ACHN (cell line): ENCODE data around the gene THRB.
A peak's percentile ranks its signal among the peaks of the same experiment; 100 is the strongest.

Experiments
- DNase-seq: peaks from one replicate; pipeline ENCODE4 v3.0.0-alpha.2; 2015
- in situ Hi-C: cut with HindIII; loops from 2 replicates; pipeline ENCODE4 v1.10.0; 2017; ENCODE audit warnings: low sequenced_read_pairs, low pct_ligation_motif_present, low pct_unique_long_range_greater_than_20kb

THRB gene

GRCh38 chr3:24494618-24495325, at the start of gene THRB:
TSS of gene THRB (minus strand) at chr3:24494850.
- peak; percentile 57 for DNase-seq
- in situ Hi-C loops: no loop called here

- no peak for DNase-seq
- in situ Hi-C loops: no loop called here
Measured at GRCh38 chr3:24541935-24542334, 47.3 kb upstream of the THRB start.

GRCh38 chr3:24540821-24541220, 46.2 kb upstream of the THRB start:
- no peak for DNase-seq

GRCh38 chr3:24539699-24540098, 45.0 kb upstream of the THRB start:
- no peak for DNase-seq
- in situ Hi-C loops: no loop called here

More at GRCh38 chr3:24540821-24541220, 46.2 kb upstream of the THRB start:
- in situ Hi-C loops: no loop called here

- in situ Hi-C loops: no loop called here
- no peak for DNase-seq
Measured at GRCh38 chr3:24538891-24539290, 44.2 kb upstream of the THRB start.

GRCh38 chr3:24533561-24534193, 39.0 kb upstream of the THRB start:
- no peak for DNase-seq
- in situ Hi-C loops: no loop called here

GRCh38 chr3:24530471-24530870, 35.8 kb upstream of the THRB start:
- in situ Hi-C loops: no loop called here
- DNase-seq: no peak

- DNase-seq: no peak
- in situ Hi-C loops: no loop called here
Measured at GRCh38 chr3:24529210-24529609, 34.6 kb upstream of the THRB start.

- in situ Hi-C loops: no loop called here
- no peak for DNase-seq
Measured at GRCh38 chr3:24526640-24527212, 32.1 kb upstream of the THRB start.

GRCh38 chr3:24525557-24525956, 30.9 kb upstream of the THRB start:
- in situ Hi-C loops: no loop called here

GRCh38 chr3:24525022-24525421, 30.4 kb upstream of the THRB start:
- DNase-seq: no peak
- in situ Hi-C loops: no loop called here

More at GRCh38 chr3:24525557-24525956, 30.9 kb upstream of the THRB start:
- DNase-seq: no peak

- in situ Hi-C loops: no loop called here
Measured at GRCh38 chr3:24523988-24524727, 29.5 kb upstream of the THRB start.

GRCh38 chr3:24523215-24523614, 28.6 kb upstream of the THRB start:
- in situ Hi-C loops: no loop called here
- DNase-seq: no peak

More at GRCh38 chr3:24523988-24524727, 29.5 kb upstream of the THRB start:
- DNase-seq: no peak

- no peak for DNase-seq
- in situ Hi-C loops: no loop called here
Measured at GRCh38 chr3:24522146-24522579, 27.5 kb upstream of the THRB start.

- in situ Hi-C loops: no loop called here
- DNase-seq: peak; percentile 31
Measured at GRCh38 chr3:24521420-24522145, 26.9 kb upstream of the THRB start.

GRCh38 chr3:24520976-24521419, 26.3 kb upstream of the THRB start:
- DNase-seq: no peak

GRCh38 chr3:24520101-24520495, 25.4 kb upstream of the THRB start:
- DNase-seq: no peak
- in situ Hi-C loops: no loop called here

More at GRCh38 chr3:24520976-24521419, 26.3 kb upstream of the THRB start:
- in situ Hi-C loops: no loop called here

- no peak for DNase-seq
- in situ Hi-C loops: no loop called here
Measured at GRCh38 chr3:24519368-24520100, 24.9 kb upstream of the THRB start.
